ENCODE measurements around the gene GCH1.

DNA sequence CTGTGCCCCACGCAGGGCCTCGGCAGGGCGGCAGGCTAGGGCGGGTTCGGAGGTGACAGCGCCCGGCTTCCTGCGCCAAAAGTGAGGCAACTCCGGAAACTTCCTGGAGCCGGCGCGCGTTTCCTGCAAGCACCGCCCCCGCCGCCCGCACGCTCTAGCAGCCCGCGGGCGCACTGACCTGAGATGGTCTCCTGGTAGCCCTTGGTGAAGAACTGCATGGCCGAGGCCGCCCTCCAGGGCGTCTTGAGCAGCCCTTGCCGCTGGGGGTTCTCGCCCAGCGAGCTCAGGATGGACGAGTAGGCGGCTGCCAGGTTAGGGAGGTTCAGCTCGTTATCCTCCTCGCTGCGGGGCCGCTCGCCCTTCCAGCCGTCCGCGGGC, 494 bp downstream of the GCH1 start:
- TF ChIP-seq CTCF (IDR thresholded peaks at IDR 0.05; ENCODE audit: low read depth, low read length): no peak
- no peak for TF ChIP-seq EZH2phosphoT487 (IDR thresholded peaks at IDR 0.05; ENCODE audit: low read depth)

All from OCI-LY3 (cell line).